ENCODE results near the gene SH3BP1. TPM values are rescaled to one million over a fixed set of nuclear protein-coding genes. Genes with fewer than 3 reads are reported as not detected.

The SH3BP1 gene
- total RNA-seq, 1 experiment from 2014 or later = 6.1 TPM

DNA sequence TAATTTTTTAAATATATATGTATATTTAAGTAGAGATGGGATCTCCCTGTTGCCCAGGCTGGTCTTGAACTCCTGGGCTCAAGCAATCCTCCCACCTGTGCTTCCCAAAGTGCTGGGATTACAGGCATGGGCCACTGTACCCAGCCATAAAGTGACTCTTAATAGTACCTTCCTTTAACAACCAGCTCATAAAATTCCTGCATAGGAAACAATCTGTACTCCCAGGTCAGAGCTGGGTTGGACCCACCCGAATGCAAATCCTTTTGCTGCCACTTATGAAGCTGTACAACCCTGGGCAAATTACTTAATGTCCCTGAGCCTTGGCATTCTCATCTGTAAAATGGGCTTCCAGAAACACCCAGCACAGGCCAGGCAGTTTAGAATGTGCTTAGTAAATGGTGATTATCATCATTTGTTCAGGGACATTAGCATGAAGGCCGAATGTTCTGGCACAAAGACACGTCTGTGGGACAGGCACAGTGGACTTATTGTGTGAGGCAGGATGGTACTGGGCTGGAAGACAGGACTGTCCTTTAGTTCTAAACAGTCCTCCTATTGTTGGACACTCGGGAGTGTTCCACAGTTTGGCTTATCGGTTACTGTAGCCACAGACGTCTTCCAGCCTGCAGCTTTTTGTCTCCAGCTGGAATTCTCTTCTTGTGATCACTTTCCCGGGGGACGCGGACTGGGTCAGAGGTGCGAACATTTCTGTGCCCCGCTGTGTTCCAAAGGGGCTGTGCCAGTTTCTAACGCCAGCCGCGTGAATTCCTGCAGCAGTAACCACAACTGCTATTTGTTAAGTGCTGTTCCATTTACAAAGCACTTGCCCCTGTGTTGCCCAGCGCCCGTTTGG is 25.0 kb downstream of the SH3BP1 start:
- H3K36me3 ChIP-seq = peaks cover 16% of the 10 kb centered on the region
- H3K27ac ChIP-seq = no peak overlapping the region
- H3K4me1 ChIP-seq = peaks cover 36% of the 10 kb centered on the region

DNA sequence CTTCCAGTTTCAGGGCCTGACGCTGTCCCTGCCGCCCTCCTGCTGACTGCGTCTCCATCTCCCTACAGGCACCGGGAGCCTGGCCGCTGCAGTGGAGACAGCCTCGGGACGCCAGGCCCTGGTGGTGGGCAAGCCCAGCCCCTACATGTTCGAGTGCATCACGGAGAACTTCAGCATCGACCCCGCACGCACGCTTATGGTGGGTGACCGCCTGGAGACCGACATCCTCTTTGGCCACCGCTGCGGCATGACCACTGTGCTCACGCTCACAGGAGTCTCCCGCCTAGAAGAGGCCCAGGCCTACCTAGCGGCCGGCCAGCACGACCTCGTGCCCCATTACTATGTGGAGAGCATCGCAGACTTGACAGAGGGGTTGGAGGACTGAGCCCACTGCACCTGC is 26.0 kb downstream of the SH3BP1 start:
- peaks cover 16% of the 10 kb centered on the region for H3K36me3 ChIP-seq
- H3K4me3 ChIP-seq = no peak overlapping the region
- no peak overlapping the region for H3K27ac ChIP-seq
- no peaks in the 10 kb centered on the region for H3K9me3 ChIP-seq (replicated peaks)
- DNase-seq = no peak
- peaks cover 30% of the 10 kb centered on the region for H3K4me1 ChIP-seq
- no peaks in the 10 kb centered on the region for H3K27me3 ChIP-seq

More for the DNA sequence above, 25.0 kb downstream of the SH3BP1 start:
- no peaks in the 10 kb centered on the region for H3K27me3 ChIP-seq
- peak in 1 of 2 experiments; percentile 34 for DNase-seq
- no peak overlapping the region for H3K4me3 ChIP-seq
- no peaks in the 10 kb centered on the region for H3K9me3 ChIP-seq (replicated peaks)

DNA sequence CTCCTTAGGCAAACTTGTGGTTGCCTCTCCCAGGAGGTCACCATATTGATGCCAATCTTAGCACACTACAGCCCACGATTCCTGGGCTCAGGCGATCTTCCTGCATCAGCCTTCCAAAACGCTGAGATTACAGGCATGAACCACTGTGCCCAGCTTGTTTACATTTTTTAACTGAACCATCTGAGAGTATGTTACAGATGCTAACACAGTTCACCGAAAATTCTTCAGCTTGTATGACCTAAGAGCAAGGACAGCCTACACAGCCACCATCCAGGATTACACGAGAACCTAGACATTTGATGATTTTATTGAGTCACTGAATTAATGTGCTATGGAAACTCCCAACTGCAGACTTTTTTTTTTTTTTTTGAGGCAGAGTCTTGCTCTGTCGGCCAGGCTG is 30.1 kb downstream of the SH3BP1 start:
- Histone ChIP-seq H3K4me3 (no peak overlapping the region), H3K36me3 (peaks cover 13% of the 10 kb centered on the region), H3K27ac (no peak overlapping the region), H3K9me3 (replicated peaks) (no peaks in the 10 kb centered on the region), H3K4me1 (peaks cover 17% of the 10 kb centered on the region), H3K27me3 (no peaks in the 10 kb centered on the region)
- DNase-seq = no peak

DNA sequence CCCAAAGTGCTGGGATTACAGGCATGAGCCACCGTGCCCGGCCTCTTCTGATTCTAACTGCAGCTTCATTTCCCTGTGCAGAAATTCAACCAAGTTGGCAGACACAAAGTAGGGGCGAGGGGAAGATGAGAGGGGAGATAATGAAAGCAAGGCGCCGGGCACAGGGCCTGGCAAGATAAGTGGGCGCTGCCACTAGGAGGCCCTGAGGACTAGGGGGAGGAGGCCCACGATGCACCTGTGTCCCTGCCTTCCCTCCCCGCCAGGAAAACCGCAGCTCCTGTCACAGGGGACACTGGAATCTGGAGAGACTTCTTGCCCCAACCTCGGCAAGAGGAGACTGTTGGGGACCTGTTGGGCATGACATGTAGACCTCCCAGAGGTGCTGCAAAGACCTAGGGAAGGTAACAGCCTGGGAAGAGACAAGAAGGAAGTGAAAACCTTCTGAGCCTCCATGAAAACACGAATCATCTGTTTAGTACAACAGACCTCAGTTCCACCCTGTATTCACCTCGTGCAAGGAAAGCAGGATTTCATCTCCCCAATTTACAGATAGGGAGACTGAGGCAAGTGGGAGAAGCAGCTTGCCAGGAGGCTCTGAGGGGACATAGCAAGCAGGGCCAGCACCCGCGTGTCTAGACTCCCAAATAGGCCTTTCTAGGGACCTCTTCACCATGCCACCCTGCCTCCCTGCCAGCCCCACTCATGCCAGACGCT is 32.9 kb downstream of the SH3BP1 start:
- Histone ChIP-seq H3K27ac (no peak overlapping the region), H3K4me1 (peaks cover 19% of the 10 kb centered on the region), H3K36me3 (peaks cover under 1% of the 10 kb centered on the region; the same call in 1 of the 2 replicates), H3K27me3 (no peaks in the 10 kb centered on the region), H3K9me3 (replicated peaks) (no peaks in the 10 kb centered on the region), H3K4me3 (no peak overlapping the region)
- no peak for DNase-seq

DNA sequence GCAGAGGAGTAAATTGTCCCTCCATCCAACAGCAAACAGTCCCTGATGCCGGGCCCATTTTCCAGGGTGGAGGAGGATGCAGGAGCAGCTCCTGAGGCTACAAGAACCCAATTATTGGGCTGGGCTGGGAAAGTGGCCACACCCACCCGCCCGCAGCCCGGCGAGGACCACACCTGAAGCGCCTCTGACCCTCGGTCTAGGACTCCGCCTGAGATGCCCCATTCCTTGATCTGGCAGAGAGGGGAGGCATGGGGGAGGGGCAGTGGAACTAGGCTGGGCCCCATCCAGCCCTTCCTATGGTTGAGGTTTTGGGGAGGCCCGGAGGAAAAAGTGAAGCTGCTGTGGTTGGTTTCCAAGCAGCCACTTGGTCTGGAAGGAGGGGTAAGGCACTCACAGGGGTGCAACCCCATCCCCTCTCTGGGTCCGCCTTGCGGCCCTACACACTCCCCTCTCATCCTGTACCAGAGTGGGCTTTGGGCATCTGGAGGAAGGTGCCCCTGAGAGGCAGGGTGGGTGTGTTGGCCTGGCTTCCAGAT is 33.5 kb downstream of the SH3BP1 start:
- H3K27me3 ChIP-seq = no peaks in the 10 kb centered on the region
- peaks cover 3% of the 10 kb centered on the region; the same call in 1 of the 2 replicates for H3K36me3 ChIP-seq
- H3K9me3 ChIP-seq (replicated peaks) = no peaks in the 10 kb centered on the region
- DNase-seq = no peak
- H3K27ac ChIP-seq = no peak overlapping the region
- peaks cover 14% of the 10 kb centered on the region for H3K4me1 ChIP-seq
- H3K4me3 ChIP-seq = no peak overlapping the region

DNA sequence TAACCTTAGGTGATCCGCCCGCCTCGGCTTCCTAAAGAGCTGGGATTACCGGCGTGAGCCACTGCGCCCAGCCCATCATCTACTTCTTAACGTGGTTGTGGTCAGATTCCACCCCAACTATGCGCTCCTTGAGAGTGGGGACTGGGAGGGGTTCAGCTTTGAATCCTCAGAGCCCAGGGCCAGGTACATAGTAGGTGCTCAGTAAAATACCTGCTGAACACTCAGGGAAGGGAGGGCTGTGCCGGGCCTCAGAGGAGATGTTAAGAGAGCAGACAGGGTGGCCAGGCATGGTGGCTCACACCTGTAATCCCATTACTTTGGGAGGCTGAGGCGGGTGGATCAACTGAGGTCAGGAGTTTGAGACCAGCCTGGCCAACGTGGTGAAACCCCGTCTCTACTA is 34.8 kb downstream of the SH3BP1 start:
- DNase-seq = no peak
- Histone ChIP-seq H3K9me3 (replicated peaks) (no peaks in the 10 kb centered on the region), H3K27ac (peak overlapping the region; percentile 72), H3K27me3 (no peaks in the 10 kb centered on the region), H3K4me3 (peak overlapping the region; percentile 70), H3K4me1 (peaks cover 9% of the 10 kb centered on the region), H3K36me3 (peaks cover 7% of the 10 kb centered on the region; the same call in 1 of the 2 replicates)

DNA sequence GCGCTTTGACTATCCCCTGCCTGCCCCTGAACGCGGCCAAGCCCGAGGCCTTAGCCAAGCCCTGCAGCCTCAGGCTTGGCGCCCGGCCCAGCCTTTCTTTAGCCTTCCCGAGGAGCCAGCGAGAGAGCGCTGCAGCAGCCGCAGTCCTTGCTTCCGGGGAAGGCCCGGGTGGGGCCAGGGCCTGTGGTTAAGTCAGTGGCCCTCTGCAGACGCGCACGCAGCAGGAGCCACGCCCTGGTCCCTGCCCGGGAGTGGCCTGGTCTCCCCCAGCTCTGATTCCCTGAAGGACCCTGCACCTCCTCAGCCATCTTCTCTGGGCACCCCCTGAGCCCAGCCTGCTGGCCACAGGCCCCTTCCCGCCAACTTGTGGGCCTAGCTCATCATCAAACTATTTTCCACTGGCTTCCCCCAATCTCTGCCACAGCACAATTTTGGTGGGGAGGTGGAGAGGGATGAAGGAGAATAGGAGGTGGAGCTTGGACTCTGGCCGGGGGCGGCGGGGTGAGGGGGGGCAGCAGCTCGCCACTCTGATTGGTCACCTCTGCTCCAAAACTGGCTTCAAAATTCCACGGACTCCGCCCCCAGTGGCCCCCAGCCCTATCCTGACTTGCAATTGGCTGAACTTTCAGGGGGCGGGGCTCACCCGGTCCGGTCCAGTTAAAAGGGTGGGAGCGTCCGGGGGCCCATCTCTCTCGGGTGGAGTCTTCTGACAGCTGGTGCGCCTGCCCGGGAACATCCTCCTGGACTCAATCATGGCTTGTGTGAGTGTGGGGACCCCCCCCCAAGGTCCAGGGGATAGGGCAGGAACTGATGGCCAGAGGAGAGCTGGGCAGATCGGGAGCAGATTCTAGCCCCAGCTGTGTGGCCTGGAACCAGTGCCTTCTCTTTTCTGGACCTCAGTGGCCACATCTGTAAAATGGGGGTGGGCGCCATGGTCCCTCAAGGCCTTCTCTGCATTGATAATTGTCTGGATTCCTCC is 35.8 kb downstream of the SH3BP1 start, which contains the start of gene LGALS1:
Gene LGALS1 (plus strand): TSS at position 686 of the 979 bp plus-strand sequence. CDS start 67 bp downstream, at position 753.
- Histone ChIP-seq H3K4me3 (peak within 1 kb of the TSS; percentile 70), H3K4me1 (peaks cover 9% of the 10 kb centered on the region), H3K27me3 (no peaks in the 10 kb centered on the region), H3K9me3 (replicated peaks) (no peaks in the 10 kb centered on the region), H3K27ac (peak within 1 kb of the TSS; percentile 72), H3K36me3 (peaks cover 7% of the 10 kb centered on the region; the same call in 1 of the 2 replicates)
- peak; percentile 96 to 97 for DNase-seq

DNA sequence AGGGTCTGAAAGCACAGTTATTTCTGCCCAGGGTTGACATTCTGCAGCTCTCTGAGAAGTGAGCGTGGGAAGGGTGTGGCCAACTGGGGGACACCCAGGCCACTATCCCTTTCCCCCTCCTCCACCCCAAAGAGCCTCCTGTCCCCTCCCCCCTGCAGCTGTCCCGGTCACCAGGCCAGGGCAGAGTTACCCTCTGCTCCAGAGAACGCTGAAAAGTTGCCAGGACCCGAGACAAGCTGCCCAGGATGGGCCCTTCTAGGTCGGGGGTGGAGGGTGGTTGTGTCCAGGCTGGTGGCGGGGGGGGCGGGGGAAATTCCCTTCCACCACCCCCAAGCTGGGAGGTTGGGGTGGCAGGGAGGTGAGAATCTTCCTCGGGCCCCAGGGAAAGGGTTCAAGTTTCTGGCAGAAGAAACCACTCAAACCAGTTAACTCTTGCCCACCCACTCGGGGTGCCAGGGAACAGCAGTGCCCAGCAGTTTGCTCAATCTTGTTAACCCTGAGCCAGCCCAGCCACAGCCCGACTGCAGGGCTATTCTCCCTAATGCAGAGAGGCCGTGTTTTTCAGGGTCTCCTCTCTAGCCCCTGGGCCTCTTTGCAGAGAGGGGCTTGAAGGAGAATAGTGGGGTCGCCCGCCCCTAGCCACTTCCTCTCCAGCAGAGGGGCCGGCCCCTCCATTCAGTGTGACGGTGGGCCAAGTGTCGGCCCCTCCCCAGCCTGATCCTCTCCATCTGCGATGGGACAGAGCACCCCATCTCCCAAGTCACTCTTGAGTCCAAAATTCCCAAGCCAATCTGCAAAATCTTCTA is 36.7 kb downstream of the SH3BP1 start:
- Histone ChIP-seq H3K4me1 (peaks cover 9% of the 10 kb centered on the region), H3K27me3 (no peaks in the 10 kb centered on the region), H3K36me3 (peaks cover 7% of the 10 kb centered on the region; the same call in 1 of the 2 replicates), H3K9me3 (replicated peaks) (no peaks in the 10 kb centered on the region), H3K27ac (peak overlapping the region; percentile 72), H3K4me3 (peak overlapping the region; percentile 70)
- peak; percentile 77 to 79 for DNase-seq

DNA sequence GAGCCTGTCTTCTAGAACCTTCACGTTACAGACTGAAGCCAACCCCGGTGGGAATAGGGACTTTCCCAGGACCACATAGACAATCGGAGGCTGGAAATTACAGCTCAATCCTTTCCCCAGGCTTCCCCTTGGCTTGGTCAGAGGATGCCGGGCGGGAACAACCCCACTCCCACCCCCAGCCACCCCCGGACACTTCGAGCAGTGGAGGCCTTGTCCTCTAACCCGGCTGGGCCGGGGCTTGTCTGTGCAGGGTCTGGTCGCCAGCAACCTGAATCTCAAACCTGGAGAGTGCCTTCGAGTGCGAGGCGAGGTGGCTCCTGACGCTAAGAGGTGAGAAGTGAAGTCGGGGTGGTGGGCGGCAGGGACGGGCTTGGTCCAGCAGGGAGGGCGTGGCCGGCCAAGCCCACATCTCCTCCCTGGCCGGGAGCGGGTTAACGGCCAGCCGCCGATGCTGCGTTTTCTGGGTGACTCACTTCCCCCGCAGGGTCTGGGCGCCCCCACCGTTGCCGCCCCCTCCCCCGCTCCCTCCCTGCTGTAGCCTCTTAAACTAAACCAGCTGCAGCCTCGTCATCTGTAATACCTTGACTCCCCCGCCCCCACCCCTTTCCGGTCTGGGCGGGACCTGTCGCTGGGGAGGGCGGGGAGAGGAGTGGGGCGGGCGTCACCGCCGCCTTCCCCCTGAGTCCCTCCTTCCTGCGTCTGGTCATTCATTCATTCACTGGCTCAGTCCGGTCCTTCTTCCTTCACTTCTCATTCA is 37.4 kb downstream of the SH3BP1 start:
- Histone ChIP-seq H3K9me3 (replicated peaks) (no peaks in the 10 kb centered on the region), H3K27me3 (no peaks in the 10 kb centered on the region), H3K27ac (peak overlapping the region; percentile 72), H3K36me3 (peaks cover 7% of the 10 kb centered on the region; the same call in 1 of the 2 replicates), H3K4me1 (peaks cover 9% of the 10 kb centered on the region), H3K4me3 (peak overlapping the region; percentile 70)
- DNase-seq = peak; percentile 90 to 91

DNA sequence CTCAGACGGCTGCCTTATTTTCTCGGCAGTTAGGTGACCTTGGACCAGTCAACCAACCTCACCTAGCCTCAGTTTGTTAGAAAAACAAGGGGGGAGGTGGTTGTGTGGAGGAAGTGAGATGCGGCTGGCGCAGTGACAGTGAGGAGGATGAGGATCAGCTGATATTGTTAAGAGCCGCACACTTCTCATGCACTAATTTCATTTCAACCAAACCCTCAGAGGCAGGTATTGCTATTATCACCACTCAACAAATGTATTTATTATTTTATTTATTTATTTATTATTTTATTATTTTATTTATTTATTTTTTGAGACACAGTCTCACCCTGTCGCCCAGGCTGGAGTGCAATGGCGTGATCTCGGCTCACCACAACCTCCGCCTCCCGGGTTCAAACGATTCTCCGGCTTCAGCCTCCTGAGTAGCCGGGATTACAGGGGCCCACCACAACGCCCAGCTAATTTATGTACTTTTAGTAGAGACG is 38.1 kb downstream of the SH3BP1 start:
- no peak overlapping the region for H3K27ac ChIP-seq
- H3K4me3 ChIP-seq = peak overlapping the region; percentile 70
- DNase-seq = no peak
- no peaks in the 10 kb centered on the region for H3K27me3 ChIP-seq
- peaks cover 7% of the 10 kb centered on the region; the same call in 1 of the 2 replicates for H3K36me3 ChIP-seq
- H3K4me1 ChIP-seq = peaks cover 9% of the 10 kb centered on the region
- H3K9me3 ChIP-seq (replicated peaks) = no peaks in the 10 kb centered on the region

DNA sequence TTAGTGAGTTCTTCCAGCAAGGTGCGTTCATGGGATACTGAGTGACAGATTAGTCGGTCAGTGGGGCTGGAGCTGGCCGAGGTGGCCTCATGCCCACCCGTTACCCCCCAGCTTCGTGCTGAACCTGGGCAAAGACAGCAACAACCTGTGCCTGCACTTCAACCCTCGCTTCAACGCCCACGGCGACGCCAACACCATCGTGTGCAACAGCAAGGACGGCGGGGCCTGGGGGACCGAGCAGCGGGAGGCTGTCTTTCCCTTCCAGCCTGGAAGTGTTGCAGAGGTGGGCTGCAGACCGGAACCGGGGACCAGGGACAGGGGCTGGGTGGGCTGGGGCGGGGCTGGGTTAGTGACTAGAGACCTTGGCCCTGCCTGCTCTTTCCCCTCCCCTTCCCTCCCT is 38.9 kb downstream of the SH3BP1 start:
- no peak for DNase-seq
- Histone ChIP-seq H3K27me3 (no peaks in the 10 kb centered on the region), H3K36me3 (peaks cover 7% of the 10 kb centered on the region; the same call in 1 of the 2 replicates), H3K4me3 (no peak overlapping the region), H3K9me3 (replicated peaks) (no peaks in the 10 kb centered on the region), H3K4me1 (peaks cover 9% of the 10 kb centered on the region), H3K27ac (no peak overlapping the region)

DNA sequence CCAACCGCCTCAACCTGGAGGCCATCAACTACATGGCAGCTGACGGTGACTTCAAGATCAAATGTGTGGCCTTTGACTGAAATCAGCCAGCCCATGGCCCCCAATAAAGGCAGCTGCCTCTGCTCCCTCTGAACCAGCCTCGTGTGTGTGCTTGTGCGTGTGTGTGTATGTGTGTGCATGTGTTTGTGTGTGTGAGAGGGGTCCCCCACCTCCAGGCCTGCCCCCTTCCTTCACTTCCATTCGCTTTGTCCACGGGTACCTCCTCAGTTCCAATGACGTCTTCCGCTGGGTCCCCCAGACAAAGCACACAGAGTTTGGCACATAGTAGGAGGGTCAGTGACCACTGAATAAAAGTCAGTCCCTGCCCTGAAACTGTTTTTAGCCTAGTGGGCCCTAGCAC is 40.2 kb downstream of the SH3BP1 start:
- Histone ChIP-seq H3K27me3 (no peaks in the 10 kb centered on the region), H3K4me1 (peaks cover 5% of the 10 kb centered on the region; the same call in 1 of the 2 replicates), H3K4me3 (no peak overlapping the region), H3K9me3 (replicated peaks) (no peaks in the 10 kb centered on the region), H3K36me3 (peaks cover 7% of the 10 kb centered on the region; the same call in 1 of the 2 replicates), H3K27ac (no peak overlapping the region)
- DNase-seq = no peak

Data from SJCRH30 (cell line).